Hippocampal formation (tissue), 2 donors: ENCODE results near the gene CACFD1.

ENCODE experiments used
- DNase-seq, 2 donors: peaks; one replicate each; lab custom pipeline; 2025; lab: John Stamatoyannopoulos, UW

The CACFD1 gene

GRCh38 chr9:133518200-133518599 is 58.4 kb downstream of the CACFD1 start:
- no peak for DNase-seq

GRCh38 chr9:133518706-133519449 is 59.1 kb downstream of the CACFD1 start:
- no peak for DNase-seq

- no peak for DNase-seq
Observed at GRCh38 chr9:133519693-133520092, 59.9 kb downstream of the CACFD1 start.

GRCh38 chr9:133520121-133520835 is 60.5 kb downstream of the CACFD1 start:
- DNase-seq: no peak
